ENCODE data around the gene JMJD7. TPM values are rescaled to one million over a fixed set of nuclear protein-coding genes. Genes with fewer than 3 reads are reported as not detected.

Gene JMJD7
- total and polyA plus RNA-seq, 5 donors from 2014 or later, result 17.0 to 42.2 (median 25.9) TPM

DNA sequence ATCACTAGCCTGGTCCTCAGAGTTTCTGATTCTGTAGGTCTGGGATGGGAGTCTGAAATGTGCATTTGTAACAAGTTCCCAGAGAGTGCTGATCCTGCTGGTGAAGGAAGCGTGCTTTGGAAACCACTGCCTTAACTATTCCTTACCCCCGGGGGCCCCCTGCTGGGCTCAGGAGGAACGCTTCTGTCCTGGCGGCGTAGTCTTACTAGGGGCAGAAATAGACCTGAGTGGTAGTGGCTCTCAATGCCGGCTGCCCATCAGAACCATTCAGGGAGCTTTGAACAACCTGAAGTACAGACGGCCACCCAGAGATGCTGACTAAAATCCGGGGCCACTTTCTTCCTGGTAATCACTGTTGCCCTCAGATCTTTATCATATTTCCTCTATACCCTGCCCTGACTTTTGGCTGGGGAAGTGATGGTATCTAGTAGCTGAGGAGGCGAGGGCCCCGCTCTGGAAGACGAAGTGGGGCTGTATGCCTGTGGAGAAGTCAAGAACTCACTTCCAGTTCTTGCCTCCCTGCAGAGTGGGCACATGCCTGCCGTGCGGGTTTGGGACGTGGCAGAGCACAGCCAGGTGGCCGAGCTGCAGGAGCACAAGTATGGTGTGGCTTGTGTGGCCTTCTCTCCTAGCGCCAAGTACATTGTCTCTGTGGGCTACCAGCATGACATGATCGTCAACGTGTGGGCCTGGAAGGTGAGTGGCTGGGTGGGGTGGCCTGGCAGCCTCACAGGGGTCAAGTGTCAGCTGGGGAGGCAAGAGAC lies 16.3 kb upstream of the JMJD7 start:
- Mint-ChIP-seq H3K36me3 (peaks cover 24% of the 10 kb centered on the region), H3K27me3 (no peaks in the 10 kb centered on the region), H3K9me3 (no peaks in the 10 kb centered on the region), H3K4me3 (no peak overlapping the region), H3K4me1 (peaks cover 0 to 17% (median 10%) of the 10 kb centered on the region in 4 donors), H3K27ac (peak overlapping the region in 2 of 3 donors; percentile 29 to 56)
- ATAC-seq (ENCODE audit: low read depth in 2 of 2), result peak; percentile 70 to 82
- H3K9me3 ChIP-seq (ENCODE audit: control insufficient read depth in 2 of 2, low read length in 2 of 2), result no peaks in the 10 kb centered on the region
- H3K27ac ChIP-seq (ENCODE audit: insufficient read depth, low read length, poor library complexity, severe bottlenecking), result no peak overlapping the region
- peaks cover 9% of the 10 kb centered on the region for H3K4me1 ChIP-seq (ENCODE audit: control insufficient read depth, insufficient read depth, low read length, poor library complexity, severe bottlenecking)
- H3K27me3 ChIP-seq (ENCODE audit: control insufficient read depth, insufficient read depth, low read length), result no peaks in the 10 kb centered on the region
- peaks cover 26% of the 10 kb centered on the region for H3K36me3 ChIP-seq (ENCODE audit: control insufficient read depth, insufficient read depth, low read length)
- H3K4me3 ChIP-seq (ENCODE audit: low read depth, low read length), result no peak overlapping the region
- peak; percentile 62 to 78 (median 69) for DNase-seq

GRCh38 chr15:41812820-41813375 lies 15.0 kb upstream of the JMJD7 start:
- no peak for ATAC-seq (ENCODE audit: low read depth in 2 of 2)
- no peaks in the 10 kb centered on the region for H3K9me3 Mint-ChIP-seq
- no peak overlapping the region for H3K27ac Mint-ChIP-seq
- no peak overlapping the region for H3K4me3 Mint-ChIP-seq
- H3K4me3 ChIP-seq (ENCODE audit: low read depth, low read length), result no peak overlapping the region
- H3K4me1 ChIP-seq (ENCODE audit: control insufficient read depth, insufficient read depth, low read length, poor library complexity, severe bottlenecking), result peaks cover 9% of the 10 kb centered on the region
- DNase-seq, result no peak
- no peaks in the 10 kb centered on the region for H3K27me3 ChIP-seq (ENCODE audit: control insufficient read depth, insufficient read depth, low read length)
- no peaks in the 10 kb centered on the region for H3K9me3 ChIP-seq (ENCODE audit: control insufficient read depth in 2 of 2, low read length in 2 of 2)
- peaks cover 31% of the 10 kb centered on the region for H3K36me3 Mint-ChIP-seq
- peaks cover 0 to 15% (median 10%) of the 10 kb centered on the region in 4 donors for H3K4me1 Mint-ChIP-seq
- H3K36me3 ChIP-seq (ENCODE audit: control insufficient read depth, insufficient read depth, low read length), result peaks cover 35% of the 10 kb centered on the region
- no peak overlapping the region for H3K27ac ChIP-seq (ENCODE audit: insufficient read depth, low read length, poor library complexity, severe bottlenecking)
- no peaks in the 10 kb centered on the region for H3K27me3 Mint-ChIP-seq

- no peak overlapping the region for H3K27ac ChIP-seq (ENCODE audit: insufficient read depth, low read length, poor library complexity, severe bottlenecking)
- peaks cover 40% of the 10 kb centered on the region for H3K36me3 ChIP-seq (ENCODE audit: control insufficient read depth, insufficient read depth, low read length)
- ATAC-seq (ENCODE audit: low read depth in 2 of 2) (no peak), DNase-seq (no peak)
- Mint-ChIP-seq H3K36me3 (peaks cover 31% of the 10 kb centered on the region), H3K27me3 (no peaks in the 10 kb centered on the region), H3K4me1 (peaks cover 0 to 15% (median 10%) of the 10 kb centered on the region in 4 donors), H3K27ac (no peak overlapping the region), H3K4me3 (no peak overlapping the region), H3K9me3 (no peaks in the 10 kb centered on the region)
- no peak overlapping the region for H3K4me3 ChIP-seq (ENCODE audit: low read depth, low read length)
- H3K4me1 ChIP-seq (ENCODE audit: control insufficient read depth, insufficient read depth, low read length, poor library complexity, severe bottlenecking), result peaks cover 9% of the 10 kb centered on the region
- H3K27me3 ChIP-seq (ENCODE audit: control insufficient read depth, insufficient read depth, low read length), result no peaks in the 10 kb centered on the region
- H3K9me3 ChIP-seq (ENCODE audit: control insufficient read depth in 2 of 2, low read length in 2 of 2), result no peaks in the 10 kb centered on the region
These were observed 14.5 kb upstream of the JMJD7 start for GRCh38 chr15:41813426-41813825.

GRCh38 chr15:41814534-41814933 lies 13.4 kb upstream of the JMJD7 start:
- peaks cover 9% of the 10 kb centered on the region for H3K4me1 ChIP-seq (ENCODE audit: control insufficient read depth, insufficient read depth, low read length, poor library complexity, severe bottlenecking)
- no peak overlapping the region for H3K4me3 Mint-ChIP-seq
- peaks cover 0 to 15% (median 10%) of the 10 kb centered on the region in 4 donors for H3K4me1 Mint-ChIP-seq
- H3K9me3 Mint-ChIP-seq, result no peaks in the 10 kb centered on the region
- DNase-seq (no peak), ATAC-seq (ENCODE audit: low read depth in 2 of 2) (no peak)
- H3K27me3 ChIP-seq (ENCODE audit: control insufficient read depth, insufficient read depth, low read length), result no peaks in the 10 kb centered on the region
- peaks cover 47% of the 10 kb centered on the region for H3K36me3 ChIP-seq (ENCODE audit: control insufficient read depth, insufficient read depth, low read length)
- no peaks in the 10 kb centered on the region for H3K9me3 ChIP-seq (ENCODE audit: control insufficient read depth in 2 of 2, low read length in 2 of 2)
- no peak overlapping the region for H3K4me3 ChIP-seq (ENCODE audit: low read depth, low read length)
- H3K36me3 Mint-ChIP-seq, result peaks cover 32% of the 10 kb centered on the region
- peak overlapping the region in 1 of 3 donors; percentile 31 for H3K27ac Mint-ChIP-seq
- H3K27me3 Mint-ChIP-seq, result no peaks in the 10 kb centered on the region
- H3K27ac ChIP-seq (ENCODE audit: insufficient read depth, low read length, poor library complexity, severe bottlenecking), result no peak overlapping the region

GRCh38 chr15:41816788-41817187 lies 11.1 kb upstream of the JMJD7 start:
- no peak overlapping the region for H3K27ac Mint-ChIP-seq
- peaks cover 36% of the 10 kb centered on the region for H3K36me3 Mint-ChIP-seq
- H3K27ac ChIP-seq (ENCODE audit: insufficient read depth, low read length, poor library complexity, severe bottlenecking), result no peak overlapping the region
- H3K36me3 ChIP-seq (ENCODE audit: control insufficient read depth, insufficient read depth, low read length), result peaks cover 57% of the 10 kb centered on the region
- H3K4me1 Mint-ChIP-seq, result peaks cover 0 to 4% (median 2%) of the 10 kb centered on the region in 4 donors
- no peak overlapping the region for H3K4me3 ChIP-seq (ENCODE audit: low read depth, low read length)
- H3K4me1 ChIP-seq (ENCODE audit: control insufficient read depth, insufficient read depth, low read length, poor library complexity, severe bottlenecking), result peaks cover under 1% of the 10 kb centered on the region
- H3K27me3 Mint-ChIP-seq, result no peaks in the 10 kb centered on the region
- H3K9me3 ChIP-seq (ENCODE audit: control insufficient read depth in 2 of 2, low read length in 2 of 2), result no peaks in the 10 kb centered on the region
- ATAC-seq (ENCODE audit: low read depth in 2 of 2), result no peak
- H3K9me3 Mint-ChIP-seq, result no peaks in the 10 kb centered on the region
- H3K4me3 Mint-ChIP-seq, result no peak overlapping the region
- DNase-seq, result no peak
- no peaks in the 10 kb centered on the region for H3K27me3 ChIP-seq (ENCODE audit: control insufficient read depth, insufficient read depth, low read length)

DNA sequence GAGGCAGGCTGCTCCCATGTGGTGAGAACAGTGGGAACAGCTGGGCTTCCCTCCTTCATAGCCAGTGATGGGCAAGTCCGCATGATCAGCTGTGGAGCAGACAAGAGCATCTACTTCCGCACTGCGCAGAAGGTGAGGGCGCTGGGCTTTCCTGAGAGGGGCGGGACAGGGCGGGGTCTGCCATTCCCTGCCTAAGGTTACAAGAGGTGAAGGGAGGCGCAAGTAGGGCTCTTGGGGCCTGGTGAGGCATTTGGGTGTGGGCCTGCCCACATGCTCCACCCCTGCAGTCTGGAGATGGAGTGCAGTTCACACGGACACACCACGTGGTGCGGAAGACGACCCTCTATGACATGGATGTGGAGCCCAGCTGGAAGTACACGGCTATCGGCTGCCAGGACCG lies 10.6 kb upstream of the JMJD7 start:
- no peak overlapping the region for H3K27ac Mint-ChIP-seq
- no peak overlapping the region for H3K4me3 Mint-ChIP-seq
- no peaks in the 10 kb centered on the region for H3K27me3 ChIP-seq (ENCODE audit: control insufficient read depth, insufficient read depth, low read length)
- H3K4me1 ChIP-seq (ENCODE audit: control insufficient read depth, insufficient read depth, low read length, poor library complexity, severe bottlenecking), result no peaks in the 10 kb centered on the region
- peaks cover 58% of the 10 kb centered on the region for H3K36me3 ChIP-seq (ENCODE audit: control insufficient read depth, insufficient read depth, low read length)
- no peak overlapping the region for H3K27ac ChIP-seq (ENCODE audit: insufficient read depth, low read length, poor library complexity, severe bottlenecking)
- H3K4me3 ChIP-seq (ENCODE audit: low read depth, low read length), result no peak overlapping the region
- peaks cover 36% of the 10 kb centered on the region for H3K36me3 Mint-ChIP-seq
- no peaks in the 10 kb centered on the region for H3K9me3 ChIP-seq (ENCODE audit: control insufficient read depth in 2 of 2, low read length in 2 of 2)
- H3K27me3 Mint-ChIP-seq, result no peaks in the 10 kb centered on the region
- no peaks in the 10 kb centered on the region for H3K9me3 Mint-ChIP-seq
- peaks cover 0 to 3% (median 1%) of the 10 kb centered on the region in 4 donors for H3K4me1 Mint-ChIP-seq
- DNase-seq (no peak), ATAC-seq (ENCODE audit: low read depth in 2 of 2) (no peak)

- no peaks in the 10 kb centered on the region for H3K27me3 Mint-ChIP-seq
- DNase-seq, result no peak
- H3K9me3 ChIP-seq (ENCODE audit: control insufficient read depth in 2 of 2, low read length in 2 of 2), result no peaks in the 10 kb centered on the region
- peak overlapping the region in 1 of 3 donors; percentile 23 for H3K27ac Mint-ChIP-seq
- no peak for ATAC-seq (ENCODE audit: low read depth in 2 of 2)
- no peaks in the 10 kb centered on the region for H3K4me1 ChIP-seq (ENCODE audit: control insufficient read depth, insufficient read depth, low read length, poor library complexity, severe bottlenecking)
- H3K4me1 Mint-ChIP-seq, result peaks cover 0 to 3% (median 1%) of the 10 kb centered on the region in 4 donors
- no peak overlapping the region for H3K4me3 Mint-ChIP-seq
- H3K27ac ChIP-seq (ENCODE audit: insufficient read depth, low read length, poor library complexity, severe bottlenecking), result no peak overlapping the region
- no peaks in the 10 kb centered on the region for H3K27me3 ChIP-seq (ENCODE audit: control insufficient read depth, insufficient read depth, low read length)
- peaks cover 36% of the 10 kb centered on the region for H3K36me3 Mint-ChIP-seq
- no peaks in the 10 kb centered on the region for H3K9me3 Mint-ChIP-seq
- no peak overlapping the region for H3K4me3 ChIP-seq (ENCODE audit: low read depth, low read length)
- peaks cover 62% of the 10 kb centered on the region for H3K36me3 ChIP-seq (ENCODE audit: control insufficient read depth, insufficient read depth, low read length)
These were observed 10.1 kb upstream of the JMJD7 start for GRCh38 chr15:41817781-41818180.
